ENCODE results near the gene TSEN15.

TSEN15 gene

GRCh38 chr1:184110272-184111204, 59.0 kb downstream of the TSEN15 start:
- peak; percentile 24 for DNase-seq

- no peak for DNase-seq
Measured at GRCh38 chr1:184112176-184112948, 60.8 kb downstream of the TSEN15 start.

DNA sequence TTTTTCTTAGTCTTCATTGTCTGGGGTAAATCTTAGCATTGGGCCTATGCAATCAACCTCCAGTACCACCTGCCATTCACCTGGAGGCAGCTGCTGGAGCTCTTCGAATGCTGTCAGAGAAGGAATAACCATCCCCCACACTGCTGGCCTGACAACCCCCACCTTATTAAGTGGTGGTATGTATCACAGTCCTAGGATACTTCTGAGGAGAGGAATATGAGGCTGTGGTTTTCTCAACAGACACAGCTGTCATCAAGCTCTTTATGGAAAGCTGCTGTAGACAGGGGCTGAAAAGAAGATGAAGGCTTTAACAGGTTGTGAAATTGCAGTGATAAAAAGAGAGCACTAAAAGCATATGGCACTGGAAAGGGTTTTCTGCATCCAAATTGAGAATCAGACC, 61.7 kb downstream of the TSEN15 start:
- no peak for DNase-seq

DNA sequence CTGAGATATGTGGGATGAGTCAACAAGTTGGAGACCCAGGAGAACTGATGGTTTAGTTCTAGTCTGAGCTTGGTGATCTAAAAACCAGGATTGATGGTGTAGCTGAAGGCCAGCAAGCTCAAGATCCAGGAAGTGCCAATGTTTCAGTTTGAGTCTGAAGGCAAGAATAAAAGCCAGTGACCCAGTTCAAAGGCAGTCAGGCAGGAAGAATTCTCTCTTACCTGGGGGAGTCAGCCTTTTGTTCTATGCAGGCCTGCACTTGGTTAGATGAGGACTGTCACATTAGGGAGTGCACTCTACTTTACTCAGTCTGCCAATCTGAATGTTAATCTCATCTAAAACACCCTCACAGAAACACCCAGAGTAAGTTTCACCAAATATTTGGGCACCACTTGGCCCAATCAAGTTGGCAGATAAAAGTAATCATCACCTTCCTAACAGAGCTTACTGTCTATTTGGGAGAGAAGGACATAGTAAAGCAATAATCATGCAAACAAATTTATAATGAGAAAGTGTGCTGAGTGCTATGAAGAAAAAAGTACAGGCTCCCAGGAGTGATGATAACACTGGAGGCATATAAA, 63.4 kb downstream of the TSEN15 start:
- no peak for DNase-seq

DNA sequence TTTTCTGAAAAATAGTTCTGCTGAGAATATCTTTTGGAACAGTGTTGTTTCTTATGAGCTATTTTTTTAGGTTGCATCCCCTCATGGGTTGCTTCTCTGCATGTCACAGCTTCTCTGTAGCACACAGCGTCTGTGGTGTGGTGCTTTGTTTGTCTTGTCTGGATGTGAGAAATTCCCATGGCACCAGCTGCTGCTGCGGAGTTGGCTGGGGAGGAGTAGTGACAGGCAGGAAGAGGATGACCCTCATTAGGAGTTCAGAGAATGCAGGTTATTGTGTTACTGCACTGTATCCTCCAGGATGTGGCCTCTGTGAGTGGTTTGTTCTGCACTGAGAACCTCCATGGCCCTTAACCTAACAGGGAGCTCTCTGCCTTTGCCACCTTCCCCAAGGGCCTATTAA, 64.8 kb downstream of the TSEN15 start:
- DNase-seq, result no peak

GRCh38 chr1:184118046-184118445, 66.5 kb downstream of the TSEN15 start:
- no peak for DNase-seq

Data from activated CD4-positive, alpha-beta T cell treated with anti-CD3 and anti-CD28 coated beads, Interleukin-2, Interleukin-6, amounts not matched to agents 100 ng/mL and 50 ng/mL, durations not matched to agents 16 hours and 8 hours (primary cell).